B cell (primary cell): ENCODE results near the gene LGALS14. TPM values are rescaled to one million over a fixed set of nuclear protein-coding genes. Genes with fewer than 3 reads are reported as not detected.
"Not testable (repeated sequence)": the region's sequence is repeated elsewhere in the genome, so short reads cannot be mapped to it uniquely, and the experiment has no call there.

ENCODE experiments used
- ATAC-seq: fragments of 200-7000 bp; cut with Tn5 transposase; one replicate; pipeline ENCODE4 v1.10.0; 2021; ENCODE audit warnings: low read depth, mild to moderate bottlenecking, moderate number of reproducible peaks, moderate library complexity
- CTCF ChIA-PET: fragments of 350-600 bp; sonication (Branson Sonifier 250); formaldehyde crosslinking; loops from one replicate; lab custom pipeline; 2021; ENCODE audit warnings: antibody characterized with exemption, inconsistent platforms; lab: Charles Lee
- POLR2A ChIA-PET: fragments of 350-600 bp; sonication (Branson Sonifier 250); formaldehyde crosslinking; loops from one replicate; lab custom pipeline; 2021; ENCODE audit warnings: antibody characterized with exemption; lab: Charles Lee
- DNase-seq: peaks from one replicate; pipeline ENCODE4 v3.0.0; 2013
- H2AFZ ChIP-seq: 2 replicates; pipeline ENCODE4 v1.6.1; 2012; ENCODE audit warnings: mild to moderate bottlenecking, low read depth, low read length; ENCODE audit not compliant: insufficient read depth, poor library complexity, severe bottlenecking
- H3K27ac ChIP-seq, 2 donors: 1 replicate in 1 of 2; 2 replicates in 1 of 2; pipeline ENCODE4 v1.5.1; 2012 to 2013; ENCODE audit warnings: low read length in 2 of 2, mild to moderate bottlenecking in 2 of 2, moderate library complexity in 1 of 2
- H3K27me3 ChIP-seq, 4 experiments: fragments of 200-600 bp in 1 of 4; sonication (generic) in 1 of 4; replicated peaks in 1 of 4; 1 replicate in 2 of 4; 2 replicates in 2 of 4; pipeline versions ENCODE4 v1.6.1 to v1.7.0; 2013 to 2016; ENCODE audit warnings: low read length in 3 of 4, mild to moderate bottlenecking in 2 of 4, mixed read lengths in 1 of 4, moderate library complexity in 1 of 4; ENCODE audit not compliant: insufficient read depth in 4 of 4, control insufficient read depth in 3 of 4; ENCODE audit errors: control extremely low read depth in 1 of 4
- H3K36me3 ChIP-seq, 2 experiments: replicated peaks in 1 of 2; 1 replicate in 1 of 2; 2 replicates in 1 of 2; pipeline versions ENCODE4 v1.6.1 to v1.7.1; 2013; ENCODE audit warnings: low read length in 1 of 2; ENCODE audit not compliant: insufficient read depth in 2 of 2, control insufficient read depth in 1 of 2; ENCODE audit errors: control extremely low read depth in 1 of 2, extremely low read depth in 1 of 2
- H3K4me1 ChIP-seq, 2 donors: fragments of 200-600 bp in 1 of 2; sonication (generic) in 1 of 2; 1 replicate in 1 of 2; 2 replicates in 1 of 2; pipeline versions ENCODE4 v1.5.1 to v1.6.1; 2013 to 2017; ENCODE audit warnings: low read length in 2 of 2; ENCODE audit not compliant: control insufficient read depth in 2 of 2, insufficient read depth in 2 of 2
- H3K4me2 ChIP-seq: replicated peaks from 2 replicates; pipeline ENCODE3; 2012; ENCODE audit warnings: mild to moderate bottlenecking, low read depth, low read length; ENCODE audit not compliant: poor library complexity, severe bottlenecking
- H3K4me3 ChIP-seq, 5 experiments: fragments of 200-600 bp in 1 of 5; sonication (generic) in 1 of 5; 1 replicate in 3 of 5; 2 replicates in 2 of 5; pipeline versions ENCODE4 v1.5.1 to v1.7.0; 2011 to 2016; ENCODE audit warnings: low read length in 4 of 5, mild to moderate bottlenecking in 4 of 5, low read depth in 2 of 5, control low read depth in 1 of 5, moderate library complexity in 1 of 5; ENCODE audit not compliant: insufficient read depth in 1 of 5; ENCODE audit errors: control extremely low read depth in 1 of 5, extremely low read depth in 1 of 5
- H3K79me2 ChIP-seq: fragments of 200-600 bp; sonication (generic); one replicate; pipeline ENCODE4 v1.6.0; 2016; ENCODE audit warnings: low read length; ENCODE audit not compliant: control insufficient read depth, insufficient read depth
- H3K9ac ChIP-seq: fragments of 200-600 bp; sonication (generic); 2 replicates; pipeline ENCODE4 v1.6.1; 2017; ENCODE audit warnings: mild to moderate bottlenecking, low read length, moderate library complexity
- H3K9me3 ChIP-seq, 3 donors: one replicate each; pipeline versions ENCODE4 v1.6.1 to v1.7.1; 2013; ENCODE audit warnings: low read length in 2 of 3; ENCODE audit not compliant: control insufficient read depth in 2 of 3, insufficient read depth in 1 of 3; ENCODE audit errors: control extremely low read depth in 1 of 3
- H4K20me1 ChIP-seq: 2 replicates; pipeline ENCODE4 v1.6.0; 2012; ENCODE audit warnings: mild to moderate bottlenecking, low read length; ENCODE audit not compliant: insufficient read depth, control insufficient read depth, poor library complexity, severe bottlenecking
- H3K27ac Mint-ChIP-seq: one replicate; pipeline ENCODE4 v1.8.0; 2021; ENCODE audit warnings: mixed read lengths
- H3K27me3 Mint-ChIP-seq: one replicate; pipeline ENCODE4 v1.8.0; 2021; ENCODE audit warnings: mixed read lengths
- H3K4me1 Mint-ChIP-seq: one replicate; pipeline ENCODE4 v1.8.0; 2021; ENCODE audit warnings: mixed read lengths
- H3K4me3 Mint-ChIP-seq: one replicate; pipeline ENCODE4 v1.8.0; 2021; ENCODE audit warnings: mixed read lengths
- H3K9me3 Mint-ChIP-seq: one replicate; pipeline ENCODE4 v1.8.0; 2022; ENCODE audit warnings: mixed read lengths; ENCODE audit not compliant: insufficient read depth
- CTCF ChIP-seq: fragments of 200-600 bp; IDR thresholded peaks from one replicate; pipeline ENCODE4 v1.8.0; 2022; ENCODE audit warnings: antibody characterized with exemption, mild to moderate bottlenecking
- EZH2 ChIP-seq: IDR thresholded peaks from 2 replicates; pipeline ENCODE4 v1.6.1; 2012; ENCODE audit warnings: borderline replicate concordance, low read depth, mild to moderate bottlenecking, moderate library complexity, low read length; ENCODE audit not compliant: insufficient read depth, poor library complexity, severe bottlenecking
- WGBS: methylation state at CpG from one replicate; pipeline ENCODE4 v1.1.5; 2013; ENCODE audit warnings: missing lambda C conversion rate; ENCODE audit not compliant: insufficient coverage; 5-methylcytosine and 5-hydroxymethylcytosine counted together
- intact Hi-C: fragments of 100-400 bp; cut with micrococcal nuclease; formaldehyde crosslinking; loops from one replicate; pipeline ENCODE4 v1.10.0; 2022
- polyA plus RNA-seq: library from polyadenylated mRNA; depleted of rRNA; stranded (reverse); fragments of >200 nt; gene quantifications from 2 replicates; pipeline ENCODE4 v1.2.3, GENCODE V29; 2012
- total RNA-seq, 2 donors: library from RNA; stranded (reverse); fragments of 120-200 nt in 1 of 2; gene quantifications; 1 replicate in 1 of 2; 2 replicates in 1 of 2; pipeline versions ENCODE4 v1.2.3 to v1.2.4, GENCODE V29; 2013 to 2022

The LGALS14 gene
- total and polyA plus RNA-seq, 2 donors (not counting 1 experiment from before 2014, with no cell fraction given) = not detected

- Histone ChIP-seq H3K9ac (no peak overlapping the region), H3K4me1 (no peaks in the 10 kb centered on the region), H3K27me3 (peaks cover 0 to 12% (median 4%) of the 10 kb centered on the region in 4 experiments), H3K36me3 (no peaks in the 10 kb centered on the region), H3K9me3 (peaks cover 0 to 8% (median 4%) of the 10 kb centered on the region in 3 donors), H4K20me1 (no peaks in the 10 kb centered on the region), H2AFZ (no peak overlapping the region), H3K27ac (no peak overlapping the region), H3K4me2 (no peak overlapping the region), H3K4me3 (no peak overlapping the region), H3K79me2 (no peaks in the 10 kb centered on the region)
- peaks cover 5% of the 10 kb centered on the region for H3K9me3 Mint-ChIP-seq
- no peak overlapping the region for H3K27ac Mint-ChIP-seq
- H3K27me3 Mint-ChIP-seq = peaks cover 49% of the 10 kb centered on the region
- no peak for DNase-seq
- H3K4me1 Mint-ChIP-seq = no peaks in the 10 kb centered on the region
- TF ChIP-seq CTCF (no peak), EZH2 (no peak)
- intact Hi-C loops = no loop called here
- CTCF ChIA-PET = no interaction called here
- ATAC-seq = no peak
- POLR2A ChIA-PET = no interaction called here
- no peak overlapping the region for H3K4me3 Mint-ChIP-seq
These were observed 42.7 kb upstream of the LGALS14 start for GRCh38 chr19:39661565-39661964.

DNA sequence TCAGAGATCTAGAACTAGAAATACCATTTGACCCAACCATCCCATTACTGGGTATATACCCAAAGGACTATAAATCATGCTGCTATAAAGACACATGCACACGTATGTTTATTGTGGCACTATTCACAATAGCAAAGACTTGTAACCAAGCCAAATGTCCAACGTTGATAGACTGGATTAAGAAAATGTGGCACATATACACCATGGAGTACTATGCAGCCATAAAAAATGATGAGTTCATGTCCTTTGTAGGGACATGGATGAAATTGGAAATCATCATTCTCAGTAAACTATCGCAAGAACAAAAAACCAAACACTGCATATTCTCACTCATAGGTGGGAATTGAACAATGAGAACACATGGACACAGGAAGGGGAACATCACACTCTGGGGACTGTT, 34.4 kb upstream of the LGALS14 start:
- H3K4me1 ChIP-seq, H2AFZ ChIP-seq, H3K27me3 ChIP-seq, H3K4me3 ChIP-seq, H3K4me3 Mint-ChIP-seq, ATAC-seq, H3K9me3 ChIP-seq, H3K9ac ChIP-seq, H3K27ac Mint-ChIP-seq, DNase-seq, H3K79me2 ChIP-seq, H4K20me1 ChIP-seq, H3K9me3 Mint-ChIP-seq, H3K4me1 Mint-ChIP-seq, POLR2A ChIA-PET, H3K36me3 ChIP-seq, H3K27ac ChIP-seq, H3K4me2 ChIP-seq: not testable (repeated sequence)
- intact Hi-C loops = loop anchor here (5.0 kb wide), 2 partner anchors 172 to 458 kb away; no protein-coding TSS in a partner anchor
- CTCF ChIA-PET = interaction anchor here (1.0 to 6.7 kb wide), 2 partner anchors 117 to 122 kb away, joined by 7 to 91 read pairs; no protein-coding TSS in a partner anchor
- no CpG with 5 or more reads among the region's 3 CpGs for WGBS
- H3K27me3 Mint-ChIP-seq = peaks cover 39% of the 10 kb centered on the region
